Memory B cell (primary cell): ENCODE measurements around the gene MS4A4E.

Experiments
- ATAC-seq: fragments of 150-1000 bp; cut with Tn5 transposase; 2 replicates; pipeline ENCODE4 v1.10.0; 2021; ENCODE audit warnings: low read depth, mild to moderate bottlenecking, moderate library complexity
- DNase-seq, 2 donors: peaks; one replicate each; pipeline ENCODE4 v3.0.0; 2022; ENCODE audit warnings: low spot score in 2 of 2
- H3K27ac Mint-ChIP-seq: one replicate; pipeline ENCODE4 v1.8.0; 2022; ENCODE audit warnings: mild to moderate bottlenecking, moderate library complexity, mixed read lengths
- H3K27me3 Mint-ChIP-seq: one replicate; pipeline ENCODE4 v1.8.0; 2022; ENCODE audit warnings: mixed read lengths
- H3K36me3 Mint-ChIP-seq: one replicate; pipeline ENCODE4 v1.8.0; 2022; ENCODE audit warnings: mild to moderate bottlenecking, mixed read lengths
- H3K4me1 Mint-ChIP-seq: one replicate; pipeline ENCODE4 v1.8.0; 2022; ENCODE audit warnings: mixed read lengths
- H3K4me3 Mint-ChIP-seq: one replicate; pipeline ENCODE4 v1.8.0; 2022; ENCODE audit warnings: mild to moderate bottlenecking, moderate library complexity, mixed read lengths
- H3K9me3 Mint-ChIP-seq: one replicate; pipeline ENCODE4 v1.8.0; 2022; ENCODE audit warnings: mixed read lengths

Gene MS4A4E

GRCh38 chr11:60150279-60150678 is 92.7 kb downstream of the MS4A4E start:
- no peaks in the 10 kb centered on the region for H3K27me3 Mint-ChIP-seq
- peaks cover 6% of the 10 kb centered on the region for H3K9me3 Mint-ChIP-seq
- no peak for DNase-seq
- H3K4me1 Mint-ChIP-seq: no peaks in the 10 kb centered on the region
- H3K36me3 Mint-ChIP-seq: no peaks in the 10 kb centered on the region
- H3K4me3 Mint-ChIP-seq: no peak overlapping the region
- no peak for ATAC-seq
- H3K27ac Mint-ChIP-seq: no peak overlapping the region
